C4-2B (cell line): ENCODE results near the gene PALMD.

ENCODE experiments used
- ZFX ChIP-seq: fragments of 450-650 bp; IDR thresholded peaks from 2 replicates; pipeline ENCODE4 v1.6.1; 2017
- TF ChIP-seq, protein P1 (sequence below): fragments of 450-650 bp; conservative IDR thresholded peaks from 2 replicates; pipeline ENCODE4 v1.5.1; 2017; ENCODE audit warnings: mild to moderate bottlenecking

DNA sequence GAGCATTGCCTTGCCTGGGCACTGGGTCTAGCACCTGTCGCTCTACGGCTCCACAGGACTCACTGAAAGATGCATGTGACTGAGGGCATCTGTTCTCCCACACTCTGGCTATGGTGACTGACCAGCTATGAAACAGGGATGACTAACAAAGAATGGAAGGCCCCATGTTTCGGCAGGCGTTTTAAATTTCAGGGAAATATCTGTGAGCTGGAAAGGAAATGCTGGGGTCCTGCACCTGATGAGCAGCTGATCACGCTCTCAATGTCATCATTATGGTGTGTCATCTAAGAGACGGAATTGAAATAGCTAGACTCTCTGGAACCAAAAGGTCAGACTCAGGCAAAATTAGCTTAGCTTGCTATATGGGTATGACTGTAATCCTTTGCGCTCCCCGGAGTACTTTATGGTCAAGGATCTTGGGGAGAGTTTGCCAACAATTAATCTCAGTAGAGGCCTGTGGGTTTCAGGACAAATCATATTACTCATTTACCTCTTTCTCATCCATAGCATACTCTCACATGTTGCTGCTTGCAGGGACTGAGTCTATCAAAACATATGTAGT is 24.5 kb upstream of the PALMD start:
- TF ChIP-seq, protein P1, sequence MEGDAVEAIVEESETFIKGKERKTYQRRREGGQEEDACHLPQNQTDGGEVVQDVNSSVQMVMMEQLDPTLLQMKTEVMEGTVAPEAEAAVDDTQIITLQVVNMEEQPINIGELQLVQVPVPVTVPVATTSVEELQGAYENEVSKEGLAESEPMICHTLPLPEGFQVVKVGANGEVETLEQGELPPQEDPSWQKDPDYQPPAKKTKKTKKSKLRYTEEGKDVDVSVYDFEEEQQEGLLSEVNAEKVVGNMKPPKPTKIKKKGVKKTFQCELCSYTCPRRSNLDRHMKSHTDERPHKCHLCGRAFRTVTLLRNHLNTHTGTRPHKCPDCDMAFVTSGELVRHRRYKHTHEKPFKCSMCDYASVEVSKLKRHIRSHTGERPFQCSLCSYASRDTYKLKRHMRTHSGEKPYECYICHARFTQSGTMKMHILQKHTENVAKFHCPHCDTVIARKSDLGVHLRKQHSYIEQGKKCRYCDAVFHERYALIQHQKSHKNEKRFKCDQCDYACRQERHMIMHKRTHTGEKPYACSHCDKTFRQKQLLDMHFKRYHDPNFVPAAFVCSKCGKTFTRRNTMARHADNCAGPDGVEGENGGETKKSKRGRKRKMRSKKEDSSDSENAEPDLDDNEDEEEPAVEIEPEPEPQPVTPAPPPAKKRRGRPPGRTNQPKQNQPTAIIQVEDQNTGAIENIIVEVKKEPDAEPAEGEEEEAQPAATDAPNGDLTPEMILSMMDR = no peak
- TF ChIP-seq ZFX = no peak
